Ascending aorta (tissue), 2 donors: ENCODE results near the gene LY6G5C. TPM values are rescaled to one million over a fixed set of nuclear protein-coding genes. Genes with fewer than 3 reads are reported as not detected.

Source experiments
- DNase-seq, 2 donors: peaks; one replicate each; pipeline ENCODE4 v3.0.0-alpha.2; 2019; ENCODE audit warnings: low spot score in 2 of 2
- H3K27ac ChIP-seq, 2 donors: fragments of 200-600 bp; sonication (generic); one replicate each; pipeline ENCODE4 v1.5.1; 2016 to 2017; ENCODE audit warnings: mild to moderate bottlenecking in 1 of 2
- H3K27me3 ChIP-seq: fragments of 200-600 bp; sonication (generic); one replicate; pipeline ENCODE4 v1.5.1; 2017
- H3K36me3 ChIP-seq, 2 donors: fragments of 200-600 bp; sonication (generic); one replicate each; pipeline ENCODE4 v1.5.1; 2016
- H3K4me1 ChIP-seq, 2 donors: fragments of 200-600 bp; sonication (generic); one replicate each; pipeline ENCODE4 v1.5.1; 2016 to 2017; ENCODE audit warnings: mild to moderate bottlenecking in 1 of 2
- H3K4me3 ChIP-seq, 2 donors: fragments of 200-600 bp; sonication (generic); one replicate each; pipeline ENCODE4 v1.5.1; 2016 to 2017; ENCODE audit warnings: mild to moderate bottlenecking in 1 of 2
- H3K9me3 ChIP-seq, 2 donors: fragments of 200-600 bp; sonication (generic); one replicate each; pipeline ENCODE4 v1.5.1; 2016
- intact Hi-C: fragments of 100-400 bp; cut with DNase I; formaldehyde crosslinking; loops from one replicate; pipeline ENCODE4 v1.15.1; 2023
- total RNA-seq: library from RNA; depleted of rRNA; stranded (reverse); fragments of >200 nt; gene quantifications from one replicate; pipeline ENCODE4 v1.1.0, GENCODE V29; 2016
- TF ChIP-seq, protein P1 (sequence below), 3 experiments: fragments of 200-600 bp in 2 of 3; fragments of 450-650 bp in 1 of 3; sonication (generic) in 2 of 3; IDR thresholded peaks; one replicate each; pipeline ENCODE4 v1.5.1; 2016 to 2019; ENCODE audit warnings: antibody characterized with exemption in 3 of 3, mild to moderate bottlenecking in 1 of 3, moderate library complexity in 1 of 3

Gene LY6G5C
- total RNA-seq, 1 donor from 2014 or later = 0.96 TPM

- TF ChIP-seq, protein P1, sequence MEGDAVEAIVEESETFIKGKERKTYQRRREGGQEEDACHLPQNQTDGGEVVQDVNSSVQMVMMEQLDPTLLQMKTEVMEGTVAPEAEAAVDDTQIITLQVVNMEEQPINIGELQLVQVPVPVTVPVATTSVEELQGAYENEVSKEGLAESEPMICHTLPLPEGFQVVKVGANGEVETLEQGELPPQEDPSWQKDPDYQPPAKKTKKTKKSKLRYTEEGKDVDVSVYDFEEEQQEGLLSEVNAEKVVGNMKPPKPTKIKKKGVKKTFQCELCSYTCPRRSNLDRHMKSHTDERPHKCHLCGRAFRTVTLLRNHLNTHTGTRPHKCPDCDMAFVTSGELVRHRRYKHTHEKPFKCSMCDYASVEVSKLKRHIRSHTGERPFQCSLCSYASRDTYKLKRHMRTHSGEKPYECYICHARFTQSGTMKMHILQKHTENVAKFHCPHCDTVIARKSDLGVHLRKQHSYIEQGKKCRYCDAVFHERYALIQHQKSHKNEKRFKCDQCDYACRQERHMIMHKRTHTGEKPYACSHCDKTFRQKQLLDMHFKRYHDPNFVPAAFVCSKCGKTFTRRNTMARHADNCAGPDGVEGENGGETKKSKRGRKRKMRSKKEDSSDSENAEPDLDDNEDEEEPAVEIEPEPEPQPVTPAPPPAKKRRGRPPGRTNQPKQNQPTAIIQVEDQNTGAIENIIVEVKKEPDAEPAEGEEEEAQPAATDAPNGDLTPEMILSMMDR (IDR thresholded peaks at IDR 0.05) = no peak
- Histone ChIP-seq H3K4me3 (peak overlapping the region; percentile 69 to 96), H3K27me3 (no peaks in the 10 kb centered on the region), H3K36me3 (peaks cover 46% of the 10 kb centered on the region in 2 donors), H3K4me1 (peaks cover 12 to 19% of the 10 kb centered on the region in 2 donors), H3K27ac (peak overlapping the region; percentile 95 to 99), H3K9me3 (no peaks in the 10 kb centered on the region)
- intact Hi-C loops = loop anchor here (2.0 kb wide), 3 partner anchors 47 to 67 kb away; partner anchors contain the start of genes CSNK2B, LY6G5C and VARS1
- no peak for DNase-seq
Measured at GRCh38 chr6:31727717-31728671, 47.1 kb upstream of the LY6G5C start.

DNA sequence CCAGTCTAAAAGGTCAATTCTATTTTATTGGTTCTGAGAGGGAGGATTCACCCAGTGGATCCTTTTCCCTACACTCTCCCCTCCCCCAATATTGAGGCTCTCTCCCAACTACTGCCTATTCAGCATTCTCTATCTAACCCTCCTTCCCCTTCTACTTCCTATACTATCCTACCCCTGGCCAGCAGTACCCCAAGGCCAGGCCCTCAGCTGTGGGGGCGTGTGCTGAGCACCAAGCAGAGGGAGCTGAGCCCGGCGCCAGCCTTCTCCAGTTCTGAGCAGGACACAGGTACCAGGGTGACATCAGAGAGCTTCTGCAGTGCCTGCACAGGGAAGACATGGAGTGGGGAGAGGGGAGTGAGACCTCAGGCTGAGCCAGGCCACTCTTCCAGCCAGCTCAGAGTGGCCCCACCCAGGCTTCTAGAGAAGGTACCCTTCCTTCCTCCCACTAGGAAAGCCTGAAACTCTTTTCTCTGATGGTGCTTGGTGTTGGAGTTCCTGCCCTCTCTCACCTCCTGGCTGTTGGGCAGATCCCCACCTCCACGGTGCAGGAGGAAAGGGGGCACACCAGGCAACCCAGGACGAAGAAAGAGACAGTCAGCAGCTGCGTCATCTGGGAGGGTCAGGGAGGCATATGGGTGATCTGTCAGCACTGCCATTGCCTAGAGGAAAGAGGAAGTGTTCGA lies 46.3 kb upstream of the LY6G5C start:
- Histone ChIP-seq H3K27ac (peak overlapping the region; percentile 66 to 95), H3K36me3 (peaks cover 38% of the 10 kb centered on the region in 2 donors), H3K4me3 (peak overlapping the region in 1 of 2 donors; percentile 96), H3K4me1 (peaks cover 12 to 19% of the 10 kb centered on the region in 2 donors), H3K27me3 (no peaks in the 10 kb centered on the region), H3K9me3 (no peaks in the 10 kb centered on the region)
- TF ChIP-seq, protein P1 (IDR thresholded peaks at IDR 0.05) = no peak
- intact Hi-C loops = no loop called here
- no peak for DNase-seq

DNA sequence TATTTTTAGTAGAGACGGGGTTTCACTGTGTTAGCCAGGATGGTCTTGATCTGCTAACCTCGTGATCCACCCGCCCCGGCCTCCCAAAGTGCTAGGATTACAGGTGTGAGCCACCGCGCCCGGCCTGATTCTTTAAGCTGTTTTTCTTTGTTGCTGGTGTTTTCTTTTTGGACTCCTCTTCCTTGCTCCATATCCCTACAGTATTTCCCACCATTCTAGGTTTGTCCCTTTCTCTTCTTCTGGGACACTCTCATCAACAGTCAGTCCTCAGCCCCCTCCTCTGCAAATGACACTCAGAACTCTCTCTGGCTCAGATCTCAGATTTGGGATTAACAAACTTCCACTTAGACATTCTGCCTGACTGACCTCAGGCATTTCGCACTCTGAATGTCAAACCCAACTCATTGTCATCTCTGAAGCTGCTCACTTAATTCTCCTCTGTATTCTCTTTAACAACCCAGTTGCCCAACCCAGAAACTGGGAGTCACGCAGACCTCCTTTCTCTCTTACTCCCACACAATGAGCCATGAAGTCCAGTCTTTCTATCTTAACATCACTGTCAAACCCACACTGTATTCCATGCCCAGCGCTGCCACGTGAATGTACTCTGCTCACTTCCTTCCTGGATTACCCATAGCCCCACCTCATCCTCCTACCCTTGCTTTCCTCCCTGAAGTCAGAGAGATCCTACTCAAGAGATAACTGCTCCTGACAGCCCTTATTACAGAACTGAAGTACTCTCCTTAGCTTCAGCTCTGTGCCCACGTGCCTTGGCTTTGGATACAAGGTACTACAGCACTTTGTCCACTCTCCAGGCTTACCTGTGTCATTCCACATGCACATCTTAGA lies 44.9 kb upstream of the LY6G5C start:
- H3K4me1 ChIP-seq = peaks cover 10 to 18% of the 10 kb centered on the region in 2 donors
- DNase-seq = no peak
- H3K27ac ChIP-seq = no peak overlapping the region
- peaks cover 23 to 28% of the 10 kb centered on the region in 2 donors for H3K36me3 ChIP-seq
- H3K4me3 ChIP-seq = no peak overlapping the region
- no peaks in the 10 kb centered on the region for H3K27me3 ChIP-seq
- TF ChIP-seq, protein P1 (IDR thresholded peaks at IDR 0.05) = no peak
- H3K9me3 ChIP-seq = no peaks in the 10 kb centered on the region
- intact Hi-C loops = no loop called here

DNA sequence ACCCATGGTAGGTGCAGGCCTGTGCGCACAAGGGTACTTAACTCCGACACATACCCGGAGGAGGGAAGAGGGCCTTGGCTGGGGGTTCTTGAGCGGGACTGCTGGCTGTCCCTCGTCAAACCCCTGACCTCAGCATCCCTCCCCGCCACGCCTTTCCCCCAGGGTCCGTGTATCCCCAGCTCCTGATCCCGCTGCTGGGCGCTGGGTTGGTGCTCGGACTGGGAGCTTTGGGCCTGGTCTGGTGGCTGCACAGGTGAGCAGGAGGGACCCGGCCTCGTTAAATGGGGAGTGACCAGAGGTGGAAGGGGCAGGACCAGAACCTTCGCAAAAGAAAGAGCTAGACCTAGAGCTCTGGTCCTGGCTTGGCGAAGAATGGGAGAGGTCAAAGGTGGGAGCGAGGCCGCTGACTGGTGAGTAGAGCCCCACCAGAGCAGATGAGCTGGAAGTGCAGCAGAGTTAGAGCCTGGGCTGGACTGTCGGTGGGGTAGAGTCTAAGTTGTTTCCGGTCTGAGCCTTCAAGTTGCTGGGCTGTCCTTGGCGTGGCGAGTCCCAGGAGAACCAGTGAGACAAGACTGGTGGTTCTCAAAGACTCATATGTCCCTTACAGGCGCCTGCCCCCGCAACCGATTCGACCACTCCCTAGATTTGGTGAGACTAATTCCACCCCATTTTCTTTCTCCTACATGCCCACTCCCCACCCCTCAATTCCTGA lies 43.3 kb upstream of the LY6G5C start:
- peaks cover 8 to 15% of the 10 kb centered on the region in 2 donors for H3K4me1 ChIP-seq
- intact Hi-C loops = no loop called here
- no peak overlapping the region for H3K27ac ChIP-seq
- no peaks in the 10 kb centered on the region for H3K27me3 ChIP-seq
- TF ChIP-seq, protein P1 (IDR thresholded peaks at IDR 0.05) = no peak
- no peaks in the 10 kb centered on the region for H3K9me3 ChIP-seq
- H3K36me3 ChIP-seq = peaks cover 22 to 25% of the 10 kb centered on the region in 2 donors
- H3K4me3 ChIP-seq = no peak overlapping the region
- no peak for DNase-seq
